Fibroblast of peridontal ligament (primary cell): Measurements from ENCODE around the gene ZBTB48.
"Not testable (repeated sequence)": the region's sequence is repeated elsewhere in the genome, so short reads cannot be mapped to it uniquely, and the experiment has no call there.

Experiments
- DNase-seq: peaks from one replicate; pipeline ENCODE4 v3.0.0-alpha.2; 2010; ENCODE audit errors: extremely low read depth

ZBTB48 gene

DNA sequence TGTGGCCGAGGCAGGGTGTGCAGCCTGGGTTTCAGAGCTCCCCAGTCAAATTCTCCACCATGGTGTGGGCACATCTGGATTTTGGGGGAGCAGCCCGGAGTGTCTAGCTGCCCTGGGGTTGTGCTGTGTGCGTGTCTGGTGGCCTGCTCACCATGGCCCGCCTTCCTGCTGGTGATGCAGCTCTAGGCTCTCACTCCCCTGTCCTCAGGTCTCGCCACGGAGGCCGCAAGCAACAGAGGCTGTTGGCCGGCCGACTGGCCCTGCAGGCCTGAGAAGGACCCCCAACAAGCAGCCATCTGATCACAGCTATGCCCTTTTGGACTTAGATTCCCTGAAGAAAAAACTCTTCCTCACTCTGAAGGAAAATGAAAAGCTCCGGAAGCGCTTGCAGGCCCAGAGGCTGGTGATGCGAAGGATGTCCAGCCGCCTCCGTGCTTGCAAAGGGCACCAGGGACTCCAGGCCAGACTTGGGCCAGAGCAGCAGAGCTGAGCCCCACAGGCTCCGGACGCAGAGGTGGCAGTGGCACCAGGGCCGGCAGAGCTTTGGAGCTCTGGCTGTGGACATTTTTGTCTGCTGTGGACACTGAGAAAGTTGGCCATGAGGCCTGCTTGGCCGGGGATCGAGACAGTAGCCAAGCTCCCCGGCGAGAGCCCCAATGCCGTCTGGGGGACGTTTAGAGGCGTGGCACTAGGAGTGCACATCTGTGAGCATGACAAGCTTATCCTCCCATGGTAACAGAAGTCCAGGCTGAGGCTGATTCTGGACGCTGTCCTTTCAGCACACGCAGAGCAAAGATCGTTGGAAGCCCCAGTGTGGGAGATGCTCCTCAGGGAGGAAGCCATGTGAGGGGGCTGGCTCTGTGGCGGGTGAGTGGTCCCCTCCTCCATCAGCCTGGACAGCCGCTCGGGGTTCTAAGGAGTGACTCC, 53.1 kb downstream of the ZBTB48 start:
- DNase-seq, result no peak

DNA sequence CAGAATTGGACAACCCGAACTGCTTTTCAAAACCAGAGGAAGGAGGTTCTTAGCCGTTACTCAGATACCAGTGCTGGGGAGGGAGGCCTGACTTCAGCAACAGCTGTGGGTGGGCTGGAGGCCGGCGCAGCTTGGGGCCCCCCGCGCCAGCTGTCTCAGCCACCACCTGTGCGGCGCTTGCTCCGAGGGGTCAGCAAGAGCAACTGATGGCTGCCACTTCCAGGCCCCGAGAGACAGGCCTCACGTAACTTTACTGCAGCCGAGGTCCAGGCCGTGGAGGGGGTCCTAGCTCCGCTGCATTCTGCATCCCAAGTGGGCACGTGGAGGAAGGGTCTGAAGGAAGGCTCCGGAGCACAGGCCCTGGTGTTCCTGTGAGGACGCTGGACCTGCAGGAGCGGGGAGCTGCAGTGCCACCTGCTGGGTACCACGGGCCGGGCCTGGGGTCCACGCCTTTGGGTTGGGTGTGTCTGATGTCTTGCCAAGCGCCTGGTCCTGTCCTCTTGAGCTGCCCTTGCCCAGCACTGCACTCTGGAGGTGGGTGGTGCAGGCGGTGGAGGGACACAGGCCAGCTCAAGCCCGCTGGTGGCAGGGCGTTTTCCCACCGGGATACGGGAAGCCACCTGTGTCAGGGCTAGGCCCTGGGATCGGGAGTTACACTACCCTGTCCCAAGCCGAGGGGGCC, 54.7 kb downstream of the ZBTB48 start:
- no peak for DNase-seq

DNA sequence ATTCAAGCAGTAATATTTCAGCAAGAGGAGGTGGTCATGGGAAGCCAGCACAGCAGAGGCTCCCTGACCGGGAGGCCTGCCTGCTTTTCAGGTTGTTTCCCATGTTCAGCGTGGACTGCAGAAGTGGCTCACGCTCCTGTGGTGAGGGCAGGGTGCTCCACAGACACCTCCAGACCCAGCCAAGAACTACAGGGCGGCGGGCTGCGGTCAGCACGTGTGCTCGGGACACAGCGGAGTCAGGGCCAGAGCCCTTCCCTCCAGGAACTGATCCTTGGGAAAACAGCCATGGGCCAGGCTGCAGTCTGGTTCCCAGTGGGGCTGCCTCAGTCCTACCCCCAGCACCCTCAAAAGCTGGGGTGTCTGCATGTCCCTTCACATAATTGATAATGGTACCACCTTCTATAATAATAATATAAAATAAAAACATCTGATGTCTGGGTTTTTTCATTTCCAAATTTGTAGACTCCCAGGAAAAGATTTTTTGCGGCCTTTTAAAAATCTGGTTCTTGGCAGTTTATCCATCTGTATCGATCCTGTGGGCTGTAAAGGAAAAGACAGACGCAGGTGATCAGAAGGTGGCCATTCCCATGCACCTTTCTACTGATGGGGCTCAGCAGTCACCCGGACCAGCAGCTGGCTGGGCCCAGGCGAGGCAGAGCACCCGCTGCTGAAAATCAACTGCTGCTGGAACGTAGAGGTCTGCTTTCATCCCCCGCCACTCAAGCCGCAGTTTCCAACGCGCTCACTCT, 55.5 kb downstream of the ZBTB48 start:
- DNase-seq, result no peak

DNA sequence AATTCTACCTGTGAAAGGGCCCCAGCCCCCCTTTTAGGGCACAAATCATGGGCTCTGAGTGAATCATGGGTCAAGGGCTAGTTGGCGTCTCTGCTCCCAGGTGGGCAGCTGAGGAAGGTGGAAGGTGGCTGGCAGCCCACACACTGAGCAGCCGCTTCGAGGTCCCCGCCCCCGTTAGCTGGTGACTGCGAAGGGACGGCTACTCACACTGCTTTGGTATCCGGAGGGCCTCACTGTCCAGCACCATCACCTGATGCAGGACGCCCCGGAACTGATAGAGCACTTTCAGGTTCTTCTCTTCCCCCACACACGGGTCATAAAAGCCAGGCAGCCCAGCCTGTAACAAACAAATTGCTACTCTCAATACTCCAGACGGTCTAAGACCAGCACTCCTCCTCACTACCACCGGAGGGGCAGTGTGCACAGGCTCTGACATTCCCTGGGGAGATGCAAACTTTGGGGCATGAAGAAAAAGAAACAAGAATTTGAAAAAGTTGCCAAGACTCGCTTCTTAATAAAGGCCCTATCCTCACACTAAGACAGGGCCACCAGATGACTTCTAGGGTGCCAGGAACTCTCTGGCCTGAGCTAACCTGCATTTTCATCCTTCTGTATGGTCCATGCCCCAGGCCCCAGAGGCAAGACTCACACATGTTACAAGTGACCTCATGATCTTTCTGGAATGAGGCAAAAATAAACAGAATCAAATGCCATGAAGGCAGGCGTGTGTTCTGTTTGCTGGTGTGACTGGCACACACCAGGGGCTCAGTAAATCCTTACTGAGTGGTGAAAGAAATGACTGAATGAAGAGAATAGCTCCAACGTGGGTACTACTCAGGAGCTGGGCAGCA, 56.3 kb downstream of the ZBTB48 start:
- peak; percentile 38 for DNase-seq

DNA sequence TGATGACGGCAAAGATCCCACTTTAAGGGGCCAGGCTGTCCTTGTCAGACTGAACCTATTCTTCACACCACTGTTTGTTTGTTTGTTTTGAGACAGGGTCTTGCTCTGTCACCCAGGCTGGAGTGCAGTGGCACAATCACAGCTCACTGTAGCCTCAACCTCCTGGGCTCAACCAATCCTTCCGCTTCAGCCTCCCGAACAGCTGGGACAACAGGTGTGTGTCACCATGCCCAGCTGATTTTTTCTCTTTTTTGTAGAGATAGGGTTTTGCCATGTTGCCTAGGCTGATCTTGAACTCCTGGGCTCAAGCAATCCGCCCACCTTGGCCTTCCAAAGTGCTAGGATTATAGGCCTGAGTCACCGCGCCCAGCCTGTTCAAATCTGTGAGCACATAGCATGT, 57.0 kb downstream of the ZBTB48 start:
- not testable (repeated sequence) for DNase-seq

DNA sequence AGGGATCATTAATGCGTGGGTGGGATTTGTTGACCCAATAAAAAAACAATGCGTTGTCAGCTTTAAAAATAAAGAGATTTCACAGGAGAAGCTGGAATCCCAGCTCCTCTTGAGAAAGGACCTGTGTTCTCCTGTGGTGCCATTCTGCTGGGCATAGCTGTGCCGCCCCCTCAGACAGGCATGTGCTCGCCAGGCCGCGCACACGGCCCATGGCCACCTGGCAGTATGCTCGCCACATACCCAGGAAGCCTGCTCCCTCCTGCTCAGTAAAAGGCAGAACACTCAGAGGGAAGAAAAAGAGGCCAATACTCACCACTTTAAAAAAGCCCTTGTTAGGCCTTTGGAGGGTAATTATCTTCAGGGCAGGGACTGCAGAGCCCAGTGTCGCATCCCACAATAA, 58.0 kb downstream of the ZBTB48 start:
- DNase-seq, result no peak

DNA sequence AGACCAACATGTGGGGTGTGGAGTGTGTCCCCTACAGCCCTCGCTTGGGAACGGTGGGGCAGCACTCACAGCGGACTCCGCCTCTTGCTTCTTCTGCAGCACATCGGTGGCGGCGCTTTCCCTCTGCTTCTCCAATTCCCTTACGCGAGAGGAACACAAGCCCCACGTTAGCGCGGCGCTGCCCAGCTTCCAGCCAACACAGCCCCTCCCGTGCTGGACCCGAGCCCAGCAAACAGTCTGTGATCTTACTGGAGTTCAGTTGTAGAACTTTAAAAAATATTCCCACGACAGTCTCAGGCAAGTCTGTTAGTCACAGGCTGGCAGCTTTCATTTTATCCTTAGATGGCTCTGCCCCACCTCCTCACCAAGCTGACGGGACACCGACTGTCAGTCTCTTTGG, 58.4 kb downstream of the ZBTB48 start:
- DNase-seq, result peak; percentile 91
